Measurements from ENCODE around the gene KLHL5. TPM values are rescaled to one million over a fixed set of nuclear protein-coding genes. Genes with fewer than 3 reads are reported as not detected.

Gene KLHL5
- total and polyA plus RNA-seq, 9 of the 15 experiments (the other 6 are each of a cell fraction or from before 2014, with no cell fraction given): 8.0 to 30.8 (median 22.1) TPM

- no peak for TF ChIP-seq PKNOX1 (IDR thresholded peaks at IDR 0.05)
- TF ChIP-seq ZNF395 (CRISPR knock-in tag; IDR thresholded peaks at IDR 0.05): no peak
- TF ChIP-seq CBX2 (IDR thresholded peaks at IDR 0.05; ENCODE audit: insufficient read depth, low read length, poor library complexity, severe bottlenecking): no peak
- TF ChIP-seq HIVEP1 (CRISPR knock-in tag; IDR thresholded peaks at IDR 0.05): no peak
- no peak for TF ChIP-seq NFATC3 (IDR thresholded peaks at IDR 0.05)
- TF ChIP-seq ZNF184 (CRISPR knock-in tag; IDR thresholded peaks at IDR 0.05): no peak
- no peak for TF ChIP-seq KDM1A (IDR thresholded peaks at IDR 0.05)
Observed at GRCh38 chr4:39166669-39167068, 104.6 kb downstream of the KLHL5 start (continued).

DNA sequence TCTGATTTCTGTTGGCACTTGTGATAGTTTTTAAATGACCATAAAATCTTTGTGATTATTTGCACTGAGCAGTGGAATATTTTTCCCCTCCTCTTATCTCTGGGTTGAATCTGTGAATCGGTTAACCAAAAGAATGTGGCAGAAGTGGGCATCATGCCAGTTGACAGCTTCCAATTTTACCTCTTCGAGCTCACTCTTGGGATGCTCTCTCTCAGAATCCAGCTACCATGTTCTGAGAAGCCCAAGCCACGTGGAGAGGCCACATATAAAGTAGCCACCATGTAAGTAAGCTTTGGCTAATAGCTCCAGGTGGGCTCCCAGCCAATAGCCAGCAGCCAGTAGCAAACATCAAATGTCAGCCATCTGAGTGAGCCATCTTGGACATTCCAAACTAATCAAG, 107.4 kb downstream of the KLHL5 start:
- Histone ChIP-seq H3K9me3 (replicated peaks; ENCODE audit: control insufficient read depth, insufficient read depth, low read depth, low read length) (no peaks in the 10 kb centered on the region), H3K4me1 (replicated peaks in 1 of 2; ENCODE audit: control insufficient read depth in 2 of 2, insufficient read depth in 2 of 2, low read length in 2 of 2) (no peaks in the 10 kb centered on the region), H3K79me2 (ENCODE audit: control insufficient read depth, insufficient read depth, low read length) (no peaks in the 10 kb centered on the region), H3K4me2 (ENCODE audit: insufficient read depth, low read length) (no peak overlapping the region), H3K27ac (ENCODE audit: extremely low read depth, low read depth, low read length) (no peak overlapping the region), H2AFZ (ENCODE audit: low read depth, low read length) (no peak overlapping the region), H3K9ac (ENCODE audit: insufficient read depth in 1 of 2, low read depth in 2 of 2, low read length in 2 of 2) (no peak overlapping the region), H4K20me1 (replicated peaks; ENCODE audit: control insufficient read depth, insufficient read depth, low read length) (no peaks in the 10 kb centered on the region), H3K27me3 (ENCODE audit: control insufficient read depth in 2 of 2, insufficient read depth in 2 of 2, low read length in 2 of 2) (no peaks in the 10 kb centered on the region), H3K4me3 (no peak overlapping the region), H3K9me1 (ENCODE audit: control insufficient read depth, insufficient read depth, low read length) (no peaks in the 10 kb centered on the region), H3K36me3 (ENCODE audit: control insufficient read depth, insufficient read depth, low read length) (no peaks in the 10 kb centered on the region)
- no TSS peak for BruUV-seq (replicated peaks)
- CTCF ChIA-PET (ENCODE audit: low intra/inter-chr PET ratio): no interaction called here
- DNase-seq (ENCODE audit: extremely low read depth in 1 of 4, low spot score in 3 of 4) (no peak), ATAC-seq (no peak), FAIRE-seq (no peak)
- POLR2A ChIA-PET: no interaction called here
- in situ Hi-C loops (cut with MboI): no loop called here
- WGBS (ENCODE audit: insufficient coverage, low coverage, missing lambda C conversion rate): 13% methylated on average over 3 of the region's 3 CpGs
- intact Hi-C loops (cut with micrococcal nuclease): no loop called here
- TF ChIP-seq, protein P1, sequence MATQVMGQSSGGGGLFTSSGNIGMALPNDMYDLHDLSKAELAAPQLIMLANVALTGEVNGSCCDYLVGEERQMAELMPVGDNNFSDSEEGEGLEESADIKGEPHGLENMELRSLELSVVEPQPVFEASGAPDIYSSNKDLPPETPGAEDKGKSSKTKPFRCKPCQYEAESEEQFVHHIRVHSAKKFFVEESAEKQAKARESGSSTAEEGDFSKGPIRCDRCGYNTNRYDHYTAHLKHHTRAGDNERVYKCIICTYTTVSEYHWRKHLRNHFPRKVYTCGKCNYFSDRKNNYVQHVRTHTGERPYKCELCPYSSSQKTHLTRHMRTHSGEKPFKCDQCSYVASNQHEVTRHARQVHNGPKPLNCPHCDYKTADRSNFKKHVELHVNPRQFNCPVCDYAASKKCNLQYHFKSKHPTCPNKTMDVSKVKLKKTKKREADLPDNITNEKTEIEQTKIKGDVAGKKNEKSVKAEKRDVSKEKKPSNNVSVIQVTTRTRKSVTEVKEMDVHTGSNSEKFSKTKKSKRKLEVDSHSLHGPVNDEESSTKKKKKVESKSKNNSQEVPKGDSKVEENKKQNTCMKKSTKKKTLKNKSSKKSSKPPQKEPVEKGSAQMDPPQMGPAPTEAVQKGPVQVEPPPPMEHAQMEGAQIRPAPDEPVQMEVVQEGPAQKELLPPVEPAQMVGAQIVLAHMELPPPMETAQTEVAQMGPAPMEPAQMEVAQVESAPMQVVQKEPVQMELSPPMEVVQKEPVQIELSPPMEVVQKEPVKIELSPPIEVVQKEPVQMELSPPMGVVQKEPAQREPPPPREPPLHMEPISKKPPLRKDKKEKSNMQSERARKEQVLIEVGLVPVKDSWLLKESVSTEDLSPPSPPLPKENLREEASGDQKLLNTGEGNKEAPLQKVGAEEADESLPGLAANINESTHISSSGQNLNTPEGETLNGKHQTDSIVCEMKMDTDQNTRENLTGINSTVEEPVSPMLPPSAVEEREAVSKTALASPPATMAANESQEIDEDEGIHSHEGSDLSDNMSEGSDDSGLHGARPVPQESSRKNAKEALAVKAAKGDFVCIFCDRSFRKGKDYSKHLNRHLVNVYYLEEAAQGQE (IDR thresholded peaks at IDR 0.05; ENCODE audit: borderline replicate concordance): no peak
- TF ChIP-seq, protein P1 (CRISPR knock-in tag; IDR thresholded peaks at IDR 0.05; ENCODE audit: low read depth): no peak
- no peak for TF ChIP-seq EWSR1 (IDR thresholded peaks at IDR 0.05; ENCODE audit: borderline replicate concordance, low read depth, partially characterized antibody)
